Measurements from ENCODE around the gene OBSCN. TPM values are rescaled to one million over a fixed set of nuclear protein-coding genes. Genes with fewer than 3 reads are reported as not detected.

The OBSCN gene
- total and polyA plus RNA-seq, 2 experiments from 2014 or later = 1.1 to 5.2 TPM

- Histone ChIP-seq H3K4me2 (ENCODE audit: unreplicated experiment) (no peak overlapping the region), H3K9me3 (ENCODE audit: low read depth) (no peaks in the 10 kb centered on the region), H4K20me1 (ENCODE audit: insufficient read depth) (no peaks in the 10 kb centered on the region), H3K79me2 (ENCODE audit: insufficient read depth) (no peaks in the 10 kb centered on the region), H3F3A (ENCODE audit: insufficient read depth) (no peaks in the 10 kb centered on the region), H2AFZ (no peak overlapping the region), H3K9ac (no peak overlapping the region), H3K9me2 (ENCODE audit: insufficient read depth) (no peaks in the 10 kb centered on the region), H3K27ac (no peak overlapping the region), H3K27me3 (replicated peaks; ENCODE audit: insufficient read depth) (no peaks in the 10 kb centered on the region), H3K36me3 (ENCODE audit: low read depth) (no peaks in the 10 kb centered on the region), H3K4me1 (ENCODE audit: insufficient read depth) (no peaks in the 10 kb centered on the region), H3K4me3 (no peak overlapping the region)
- in situ Hi-C loops (cut with MboI) = no loop called here
- WGBS, 2 experiments (ENCODE audit: low coverage in 1 of 2, low lambda C conversion rate in 2 of 2, missing lambda C conversion rate in 2 of 2) = 58 to 61% methylated on average over 14 of the region's 14 CpGs
- no peak for DNase-seq
- TF ChIP-seq EZH2phosphoT487 (IDR thresholded peaks at IDR 0.05; ENCODE audit: insufficient read depth, low read depth) (no peak), EZH2 (IDR thresholded peaks at IDR 0.05; ENCODE audit: insufficient read depth, poor library complexity, severe bottlenecking) (no peak)
These were observed 86.1 kb downstream of the OBSCN start for GRCh38 chr1:228293816-228294500.

GRCh38 chr1:228294717-228295116, 86.9 kb downstream of the OBSCN start:
- no peak overlapping the region for H3K9ac ChIP-seq
- H4K20me1 ChIP-seq (ENCODE audit: insufficient read depth) = no peaks in the 10 kb centered on the region
- TF ChIP-seq EZH2phosphoT487 (IDR thresholded peaks at IDR 0.05; ENCODE audit: insufficient read depth, low read depth) (no peak), EZH2 (IDR thresholded peaks at IDR 0.05; ENCODE audit: insufficient read depth, poor library complexity, severe bottlenecking) (no peak)
- no peak for DNase-seq
- H3K4me1 ChIP-seq (ENCODE audit: insufficient read depth) = no peaks in the 10 kb centered on the region
- H3K4me2 ChIP-seq (ENCODE audit: unreplicated experiment) = no peak overlapping the region
- no peak overlapping the region for H3K27ac ChIP-seq
- WGBS, 2 experiments (ENCODE audit: low coverage in 1 of 2, low lambda C conversion rate in 2 of 2, missing lambda C conversion rate in 2 of 2) = 55 to 68% methylated on average over 10 of the region's 10 CpGs
- H3K4me3 ChIP-seq = no peak overlapping the region
- in situ Hi-C loops (cut with MboI) = no loop called here
- H3K36me3 ChIP-seq (ENCODE audit: low read depth) = no peaks in the 10 kb centered on the region
- H2AFZ ChIP-seq = no peak overlapping the region
- no peaks in the 10 kb centered on the region for H3K9me2 ChIP-seq (ENCODE audit: insufficient read depth)
- H3K9me3 ChIP-seq (ENCODE audit: low read depth) = no peaks in the 10 kb centered on the region
- no peaks in the 10 kb centered on the region for H3K79me2 ChIP-seq (ENCODE audit: insufficient read depth)
- no peaks in the 10 kb centered on the region for H3F3A ChIP-seq (ENCODE audit: insufficient read depth)
- no peaks in the 10 kb centered on the region for H3K27me3 ChIP-seq (replicated peaks; ENCODE audit: insufficient read depth)

GRCh38 chr1:228295201-228295600, 87.4 kb downstream of the OBSCN start:
- Histone ChIP-seq H3K4me3 (no peak overlapping the region), H3K9ac (no peak overlapping the region), H3K9me2 (ENCODE audit: insufficient read depth) (no peaks in the 10 kb centered on the region), H3K27ac (no peak overlapping the region), H2AFZ (no peak overlapping the region), H3K9me3 (ENCODE audit: low read depth) (no peaks in the 10 kb centered on the region), H3K27me3 (replicated peaks; ENCODE audit: insufficient read depth) (no peaks in the 10 kb centered on the region), H3K4me2 (ENCODE audit: unreplicated experiment) (no peak overlapping the region), H3K4me1 (ENCODE audit: insufficient read depth) (no peaks in the 10 kb centered on the region), H3K79me2 (ENCODE audit: insufficient read depth) (no peaks in the 10 kb centered on the region), H4K20me1 (ENCODE audit: insufficient read depth) (no peaks in the 10 kb centered on the region), H3K36me3 (ENCODE audit: low read depth) (no peaks in the 10 kb centered on the region), H3F3A (ENCODE audit: insufficient read depth) (no peaks in the 10 kb centered on the region)
- DNase-seq = no peak
- TF ChIP-seq EZH2 (IDR thresholded peaks at IDR 0.05; ENCODE audit: insufficient read depth, poor library complexity, severe bottlenecking) (no peak), EZH2phosphoT487 (IDR thresholded peaks at IDR 0.05; ENCODE audit: insufficient read depth, low read depth) (no peak)
- 69 to 79% methylated on average over 5 of the region's 5 CpGs for WGBS, 2 experiments (ENCODE audit: low coverage in 1 of 2, low lambda C conversion rate in 2 of 2, missing lambda C conversion rate in 2 of 2)
- in situ Hi-C loops (cut with MboI) = no loop called here

- Histone ChIP-seq H3F3A (ENCODE audit: insufficient read depth) (no peaks in the 10 kb centered on the region), H3K4me1 (ENCODE audit: insufficient read depth) (no peaks in the 10 kb centered on the region), H3K9me3 (ENCODE audit: low read depth) (no peaks in the 10 kb centered on the region), H3K27ac (no peak overlapping the region), H3K9me2 (ENCODE audit: insufficient read depth) (no peaks in the 10 kb centered on the region), H4K20me1 (ENCODE audit: insufficient read depth) (no peaks in the 10 kb centered on the region), H3K27me3 (replicated peaks; ENCODE audit: insufficient read depth) (no peaks in the 10 kb centered on the region), H3K4me2 (ENCODE audit: unreplicated experiment) (no peak overlapping the region), H2AFZ (no peak overlapping the region), H3K36me3 (ENCODE audit: low read depth) (no peaks in the 10 kb centered on the region), H3K9ac (no peak overlapping the region), H3K4me3 (no peak overlapping the region), H3K79me2 (ENCODE audit: insufficient read depth) (no peaks in the 10 kb centered on the region)
- WGBS, 2 experiments (ENCODE audit: low coverage in 1 of 2, low lambda C conversion rate in 2 of 2, missing lambda C conversion rate in 2 of 2) = 29 to 31% methylated on average over 2 of the region's 2 CpGs
- no peak for DNase-seq
- TF ChIP-seq EZH2phosphoT487 (IDR thresholded peaks at IDR 0.05; ENCODE audit: insufficient read depth, low read depth) (no peak), EZH2 (IDR thresholded peaks at IDR 0.05; ENCODE audit: insufficient read depth, poor library complexity, severe bottlenecking) (no peak)
- in situ Hi-C loops (cut with MboI) = no loop called here
These were observed 88.1 kb downstream of the OBSCN start for GRCh38 chr1:228295981-228296380.
